HG03342 (cell line): Measurements from ENCODE around the gene CTNNA2.

Experiments
- ATAC-seq: cut with Tn5 transposase; IDR thresholded peaks from one replicate; pipeline ENCODE4 v1.9.1; 2021; ENCODE audit warnings: mild to moderate bottlenecking, moderate library complexity; ENCODE audit not compliant: unreplicated experiment

CTNNA2 gene

GRCh38 chr2:80348953-80349352 is 836.1 kb downstream of the CTNNA2 start:
- ATAC-seq, result no peak

- ATAC-seq, result no peak
Observed at GRCh38 chr2:80351231-80351630, 838.4 kb downstream of the CTNNA2 start.

- no peak for ATAC-seq
Observed at GRCh38 chr2:80354858-80355257, 842.0 kb downstream of the CTNNA2 start.

GRCh38 chr2:80361904-80362303 is 849.1 kb downstream of the CTNNA2 start:
- no peak for ATAC-seq

- ATAC-seq, result no peak
Observed at GRCh38 chr2:80363330-80363729, 850.5 kb downstream of the CTNNA2 start.

- ATAC-seq, result no peak
Observed at GRCh38 chr2:80363791-80364349, 851.0 kb downstream of the CTNNA2 start.

- ATAC-seq, result no peak
Observed at GRCh38 chr2:80364524-80365212, 851.8 kb downstream of the CTNNA2 start.

GRCh38 chr2:80365762-80366161 is 852.9 kb downstream of the CTNNA2 start:
- ATAC-seq, result no peak

- no peak for ATAC-seq
Observed at GRCh38 chr2:80370375-80371009, 857.6 kb downstream of the CTNNA2 start.

- no peak for ATAC-seq
Observed at GRCh38 chr2:80374105-80374504, 861.3 kb downstream of the CTNNA2 start.

GRCh38 chr2:80377071-80377470 is 864.2 kb downstream of the CTNNA2 start:
- ATAC-seq, result no peak

GRCh38 chr2:80380736-80381135 is 867.9 kb downstream of the CTNNA2 start:
- no peak for ATAC-seq

- no peak for ATAC-seq
Observed at GRCh38 chr2:80381666-80382065, 868.8 kb downstream of the CTNNA2 start.

- no peak for ATAC-seq
Observed at GRCh38 chr2:80392441-80392840, 879.6 kb downstream of the CTNNA2 start.

GRCh38 chr2:80393991-80394390 is 881.1 kb downstream of the CTNNA2 start:
- no peak for ATAC-seq

- ATAC-seq, result no peak
Observed at GRCh38 chr2:80395251-80395650, 882.4 kb downstream of the CTNNA2 start.

- no peak for ATAC-seq
Observed at GRCh38 chr2:80396276-80396675, 883.4 kb downstream of the CTNNA2 start.

GRCh38 chr2:80403081-80403480 is 890.2 kb downstream of the CTNNA2 start:
- no peak for ATAC-seq

- ATAC-seq, result no peak
Observed at GRCh38 chr2:80407377-80407776, 894.5 kb downstream of the CTNNA2 start.

- ATAC-seq, result no peak
Observed at GRCh38 chr2:80410346-80410745, 897.5 kb downstream of the CTNNA2 start.

GRCh38 chr2:80413136-80413535 is 900.3 kb downstream of the CTNNA2 start:
- no peak for ATAC-seq

- no peak for ATAC-seq
Observed at GRCh38 chr2:80417737-80418136, 904.9 kb downstream of the CTNNA2 start.
